ENCODE results near the gene GPC3. TPM values are rescaled to one million over a fixed set of nuclear protein-coding genes. Genes with fewer than 3 reads are reported as not detected.

The GPC3 gene
- total and polyA plus RNA-seq, 2 of the 4 experiments (the other 2 are of a cell fraction) = not detected

GRCh38 chrX:133950214-133950613 is 35.2 kb downstream of the GPC3 start:
- Histone ChIP-seq H2BK20ac (ENCODE audit: low read depth, low read length) (no peak overlapping the region), H3K14ac (replicated peaks; ENCODE audit: low read depth, low read length) (no peak overlapping the region)
- POLR2A ChIA-PET (ENCODE audit: unreplicated experiment) = no interaction called here

More at GRCh38 chrX:133950214-133950613, 35.2 kb downstream of the GPC3 start:
- H4K8ac ChIP-seq (ENCODE audit: low read depth in 2 of 2, low read length in 2 of 2) = no peak overlapping the region
- H3K4me2 ChIP-seq (ENCODE audit: low read depth, low read length) = no peak overlapping the region
- no peaks in the 10 kb centered on the region for H4K20me1 ChIP-seq (ENCODE audit: insufficient read depth, low read length)
- H4K91ac ChIP-seq (ENCODE audit: insufficient read depth, low read depth, low read length) = no peak overlapping the region
- H3K27ac ChIP-seq (ENCODE audit: insufficient read depth, low read length) = no peak overlapping the region
- no peak overlapping the region for H2BK5ac ChIP-seq (ENCODE audit: low read depth, low read length, poor library complexity, severe bottlenecking)
- H3K18ac ChIP-seq (ENCODE audit: low read depth, low read length) = no peak overlapping the region
- no peak overlapping the region for H3K23ac ChIP-seq (ENCODE audit: low read depth, low read length)
- no CpG with 5 or more reads among the region's 3 CpGs for WGBS, 2 experiments (ENCODE audit: extremely low coverage in 2 of 2, insufficient read length in 1 of 2)
- no peaks in the 10 kb centered on the region for H3K36me3 ChIP-seq (ENCODE audit: control insufficient read depth, insufficient read depth, low read length)
- CTCF ChIA-PET = no interaction called here
- ATAC-seq (ENCODE audit: low read depth) = no peak
- no peaks in the 10 kb centered on the region for H3K9me1 ChIP-seq (ENCODE audit: insufficient read depth, low read length)
- no peak overlapping the region for H2BK120ac ChIP-seq (ENCODE audit: low read depth, low read length)
- no TSS peak for BruUV-seq (replicated peaks)
- no peak overlapping the region for H2AK9ac ChIP-seq (replicated peaks; ENCODE audit: low read depth, low read length, poor library complexity)
- no peak overlapping the region for H2BK15ac ChIP-seq (ENCODE audit: low read depth, low read length)
- H3K56ac ChIP-seq (ENCODE audit: extremely low read depth, insufficient read depth, low read length) = no peak overlapping the region
- H3K9me3 ChIP-seq (ENCODE audit: control insufficient read depth, insufficient read depth, low read length) = no peaks in the 10 kb centered on the region
- in situ Hi-C loops (cut with MboI; ENCODE audit: low sequenced_read_pairs) = no loop called here
- no peak overlapping the region for H2AFZ ChIP-seq (replicated peaks; ENCODE audit: low read length, poor library complexity)
- TF ChIP-seq MXI1 (IDR thresholded peaks at IDR 0.05; ENCODE audit: borderline replicate concordance, low read depth, low read length) (no peak), CHD1 (IDR thresholded peaks at IDR 0.05; ENCODE audit: low read depth, low read length) (no peak), BHLHE40 (IDR thresholded peaks at IDR 0.05; ENCODE audit: low read depth, low read length) (no peak), MAZ (IDR thresholded peaks at IDR 0.05; ENCODE audit: borderline replicate concordance, low read depth, low read length) (no peak), FOS (IDR thresholded peaks at IDR 0.05; ENCODE audit: low read depth, low read length) (no peak)
- no peak overlapping the region for H3K4ac ChIP-seq (ENCODE audit: low read depth, low read length)
- no peaks in the 10 kb centered on the region for H3K4me1 ChIP-seq (ENCODE audit: control insufficient read depth, insufficient read depth, low read length)
- no peak overlapping the region for H3K9ac ChIP-seq (ENCODE audit: low read depth, low read length)
- no peak overlapping the region for H4K5ac ChIP-seq (ENCODE audit: low read depth, low read length)
- H3K79me1 ChIP-seq (ENCODE audit: low read depth in 1 of 2, low read length in 2 of 2) = no peaks in the 10 kb centered on the region
- no peak overlapping the region for H2AK5ac ChIP-seq (ENCODE audit: low read depth, low read length)
- DNase-seq = no peak
- H3K27me3 ChIP-seq (ENCODE audit: control insufficient read depth, insufficient read depth, low read length) = no peaks in the 10 kb centered on the region; the same call in 1 of the 2 replicates
- dilution Hi-C loops (cut with HindIII; ENCODE audit: low sequenced_read_pairs, unreplicated experiment) = no loop called here
- intact Hi-C loops (cut with micrococcal nuclease) = no loop called here
- H3K4me3 ChIP-seq (ENCODE audit: insufficient read depth, low read depth, low read length) = no peak overlapping the region

All from IMR-90 (cell line).